Raji (cell line): Measurements from ENCODE around the gene ETHE1.
A peak's percentile ranks its signal among the peaks of the same experiment; 100 is the strongest.

Experiments used
- POLR2A ChIP-seq: IDR thresholded peaks from 2 replicates; pipeline ENCODE4 v1.6.1; 2011; ENCODE audit warnings: low read depth, low read length, control low read depth; ENCODE audit not compliant: insufficient read depth

Gene ETHE1

GRCh38 chr19:43534816-43535761 is 8.1 kb upstream of the ETHE1 start:
- no peak for TF ChIP-seq POLR2A

GRCh38 chr19:43534305-43534815 is 7.4 kb upstream of the ETHE1 start:
- TF ChIP-seq POLR2A, result no peak

- peak; percentile 30; the same call in 1 of the 2 replicates for TF ChIP-seq POLR2A
These were observed 6.7 kb upstream of the ETHE1 start for GRCh38 chr19:43533546-43534304.

GRCh38 chr19:43532962-43533545 is 6.1 kb upstream of the ETHE1 start, which contains the start of gene ZNF575:
TSS of gene ZNF575 (plus strand) at chr19:43533188. CDS start at chr19:43534423, 1,235 bp downstream.
- TF ChIP-seq POLR2A, result peak; percentile 76

- TF ChIP-seq POLR2A, result peak; percentile 44
These were observed 5.6 kb upstream of the ETHE1 start for GRCh38 chr19:43532571-43532961.

- no peak for TF ChIP-seq POLR2A
These were observed 1.0 kb upstream of the ETHE1 start for GRCh38 chr19:43527860-43528622.

GRCh38 chr19:43525836-43526771 is 897 bp downstream of the ETHE1 start:
- no peak for TF ChIP-seq POLR2A

GRCh38 chr19:43524922-43525835 is 1.8 kb downstream of the ETHE1 start:
- no peak for TF ChIP-seq POLR2A

- no peak for TF ChIP-seq POLR2A
These were observed 4.1 kb downstream of the ETHE1 start for GRCh38 chr19:43522929-43523328.

- TF ChIP-seq POLR2A, result no peak
These were observed 7.4 kb downstream of the ETHE1 start for GRCh38 chr19:43519436-43520088.

- TF ChIP-seq POLR2A, result no peak
These were observed 8.9 kb downstream of the ETHE1 start for GRCh38 chr19:43518051-43518450.

GRCh38 chr19:43511324-43511723 is 15.7 kb downstream of the ETHE1 start:
- TF ChIP-seq POLR2A, result no peak
